Measurements from ENCODE around the gene ZNF273. TPM values are rescaled to one million over a fixed set of nuclear protein-coding genes. Genes with fewer than 3 reads are reported as not detected.

ZNF273 gene
- total RNA-seq, 1 experiment from 2014 or later = 7.6 TPM

DNA sequence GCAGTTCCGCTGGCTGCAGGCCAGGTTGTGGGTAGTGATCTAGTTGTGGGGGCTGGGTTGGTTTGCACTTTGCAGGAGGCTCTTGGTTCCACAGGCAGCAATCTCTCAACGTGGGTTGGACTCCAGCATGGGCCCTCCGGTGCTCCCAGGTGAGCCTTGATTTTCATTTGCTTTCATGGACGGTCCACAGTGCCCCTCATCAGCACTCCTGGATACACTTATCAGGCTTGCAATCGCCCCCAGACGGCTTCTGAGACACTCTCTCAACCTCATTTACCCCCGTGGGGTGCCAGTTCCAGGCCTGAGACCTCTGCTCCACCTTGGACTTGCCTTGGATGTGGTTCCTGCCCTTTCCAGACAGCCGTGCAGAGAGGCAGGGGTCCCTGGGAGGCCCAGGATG, 31.3 kb upstream of the ZNF273 start:
- Histone ChIP-seq H3K9ac (ENCODE audit: low read length) (no peak overlapping the region), H3K9me3 (ENCODE audit: low read length) (no peaks in the 10 kb centered on the region), H3K4me2 (ENCODE audit: low read length) (no peak overlapping the region), H3K9me2 (replicated peaks; ENCODE audit: low read length) (no peaks in the 10 kb centered on the region), H3K4me1 (ENCODE audit: insufficient read depth, low read length) (no peaks in the 10 kb centered on the region), H2AFZ (ENCODE audit: low read length) (no peak overlapping the region), H3K36me3 (ENCODE audit: low read depth, low read length) (no peaks in the 10 kb centered on the region), H3K27ac (ENCODE audit: low read length) (no peak overlapping the region), H3K79me2 (ENCODE audit: low read length) (no peaks in the 10 kb centered on the region), H3K4me3 (ENCODE audit: low read length) (no peak overlapping the region), H3F3A (ENCODE audit: low read length, unreplicated experiment) (no peaks in the 10 kb centered on the region), H4K20me1 (ENCODE audit: low read length) (no peaks in the 10 kb centered on the region), H3K27me3 (ENCODE audit: low read length) (no peaks in the 10 kb centered on the region)
- CTCF ChIA-PET = no interaction called here
- ATAC-seq = no peak
- TF ChIP-seq, protein P1, sequence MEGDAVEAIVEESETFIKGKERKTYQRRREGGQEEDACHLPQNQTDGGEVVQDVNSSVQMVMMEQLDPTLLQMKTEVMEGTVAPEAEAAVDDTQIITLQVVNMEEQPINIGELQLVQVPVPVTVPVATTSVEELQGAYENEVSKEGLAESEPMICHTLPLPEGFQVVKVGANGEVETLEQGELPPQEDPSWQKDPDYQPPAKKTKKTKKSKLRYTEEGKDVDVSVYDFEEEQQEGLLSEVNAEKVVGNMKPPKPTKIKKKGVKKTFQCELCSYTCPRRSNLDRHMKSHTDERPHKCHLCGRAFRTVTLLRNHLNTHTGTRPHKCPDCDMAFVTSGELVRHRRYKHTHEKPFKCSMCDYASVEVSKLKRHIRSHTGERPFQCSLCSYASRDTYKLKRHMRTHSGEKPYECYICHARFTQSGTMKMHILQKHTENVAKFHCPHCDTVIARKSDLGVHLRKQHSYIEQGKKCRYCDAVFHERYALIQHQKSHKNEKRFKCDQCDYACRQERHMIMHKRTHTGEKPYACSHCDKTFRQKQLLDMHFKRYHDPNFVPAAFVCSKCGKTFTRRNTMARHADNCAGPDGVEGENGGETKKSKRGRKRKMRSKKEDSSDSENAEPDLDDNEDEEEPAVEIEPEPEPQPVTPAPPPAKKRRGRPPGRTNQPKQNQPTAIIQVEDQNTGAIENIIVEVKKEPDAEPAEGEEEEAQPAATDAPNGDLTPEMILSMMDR (conservative IDR thresholded peaks at IDR 0.05; ENCODE audit: low read depth, low read length) = no peak
- TF ChIP-seq EZH2 (IDR thresholded peaks at IDR 0.05; ENCODE audit: low read length, unreplicated experiment) (no peak), EZH2phosphoT487 (IDR thresholded peaks at IDR 0.05; ENCODE audit: borderline replicate concordance, low read length) (no peak)
- no peak for DNase-seq
- POLR2A ChIA-PET (ENCODE audit: unreplicated experiment) = no interaction called here
- intact Hi-C loops (cut with micrococcal nuclease) = no loop called here
- no TSS peak for BruUV-seq (replicated peaks)

DNA sequence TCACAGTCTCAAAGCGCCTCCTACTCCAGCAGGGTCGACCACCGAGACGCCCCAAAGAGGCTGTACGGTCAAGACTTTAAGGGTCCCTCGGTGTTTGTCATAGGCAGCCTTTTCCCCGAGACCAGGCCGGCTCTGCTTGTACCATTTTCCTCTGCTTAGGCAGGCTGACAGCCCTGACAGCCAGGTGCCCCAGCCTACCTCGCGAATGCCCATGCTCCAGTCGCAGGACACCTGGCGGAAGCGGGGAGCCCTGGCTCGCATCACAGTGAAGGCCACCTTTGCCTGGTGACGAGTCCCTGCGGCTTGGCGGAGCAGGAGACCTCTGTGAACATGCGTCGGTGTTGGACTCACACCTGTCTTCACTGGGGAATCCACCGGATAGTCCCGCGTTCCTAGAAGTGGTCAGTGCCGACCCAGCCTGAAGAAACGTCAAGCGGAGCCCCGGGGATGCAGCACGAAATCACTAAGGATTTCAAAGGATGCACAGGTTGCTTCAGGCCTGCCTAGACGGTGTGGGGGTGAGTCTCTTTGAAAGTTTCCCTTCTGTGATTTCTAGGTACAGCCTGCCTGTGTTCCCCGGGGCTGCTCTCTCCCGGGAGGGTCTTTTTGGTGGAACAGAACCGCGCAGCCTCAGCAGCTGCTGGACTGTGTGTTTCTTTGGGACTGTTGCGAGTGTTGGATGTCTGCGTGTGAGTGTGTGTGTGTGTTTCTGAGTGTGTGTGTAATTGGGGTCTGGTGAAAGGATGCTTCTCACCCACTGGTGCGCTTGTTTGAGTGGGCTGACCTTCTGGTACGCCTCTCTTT, 30.5 kb upstream of the ZNF273 start:
- ChIA-PET POLR2A (ENCODE audit: unreplicated experiment) (no interaction called here), CTCF (no interaction called here)
- no TSS peak for BruUV-seq (replicated peaks)

DNA sequence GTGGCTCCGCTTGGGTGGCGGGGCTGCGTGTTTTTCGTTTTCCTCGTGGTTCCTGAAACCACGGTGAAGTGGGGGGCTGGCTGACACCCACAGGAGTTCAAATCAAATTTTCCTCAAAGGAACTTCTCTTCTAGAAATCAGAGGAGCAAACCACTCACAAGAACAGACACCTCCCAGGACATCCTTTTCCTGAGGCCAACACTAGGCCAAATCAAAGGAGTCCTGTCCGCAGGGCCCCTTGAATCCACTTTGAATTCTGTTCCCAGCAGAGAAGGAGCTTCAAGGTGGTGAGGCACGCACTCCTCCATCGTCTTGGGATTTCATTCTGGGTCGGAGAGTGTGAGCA, 29.9 kb upstream of the ZNF273 start:
- Histone ChIP-seq H3K79me2 (ENCODE audit: low read length) (no peaks in the 10 kb centered on the region), H3K4me2 (ENCODE audit: low read length) (no peak overlapping the region), H3K27me3 (ENCODE audit: low read length) (no peaks in the 10 kb centered on the region), H3K27ac (ENCODE audit: low read length) (no peak overlapping the region), H2AFZ (ENCODE audit: low read length) (no peak overlapping the region), H3K9ac (ENCODE audit: low read length) (no peak overlapping the region), H3K36me3 (ENCODE audit: low read depth, low read length) (no peaks in the 10 kb centered on the region), H4K20me1 (ENCODE audit: low read length) (no peaks in the 10 kb centered on the region), H3F3A (ENCODE audit: low read length, unreplicated experiment) (no peaks in the 10 kb centered on the region), H3K4me1 (ENCODE audit: insufficient read depth, low read length) (no peaks in the 10 kb centered on the region), H3K9me3 (ENCODE audit: low read length) (no peaks in the 10 kb centered on the region), H3K4me3 (ENCODE audit: low read length) (no peak overlapping the region), H3K9me2 (replicated peaks; ENCODE audit: low read length) (no peaks in the 10 kb centered on the region)
- DNase-seq (no peak), ATAC-seq (no peak)
- intact Hi-C loops (cut with micrococcal nuclease) = no loop called here
- ChIA-PET CTCF (no interaction called here), POLR2A (ENCODE audit: unreplicated experiment) (no interaction called here)
- TF ChIP-seq EZH2 (IDR thresholded peaks at IDR 0.05; ENCODE audit: low read length, unreplicated experiment) = no peak
- TF ChIP-seq, protein P1 (conservative IDR thresholded peaks at IDR 0.05; ENCODE audit: low read depth, low read length) = no peak
- TF ChIP-seq EZH2phosphoT487 (IDR thresholded peaks at IDR 0.05; ENCODE audit: borderline replicate concordance, low read length) = no peak
- BruUV-seq (replicated peaks) = no TSS peak

More for the DNA sequence above, 30.5 kb upstream of the ZNF273 start:
- DNase-seq = no peak
- H3K4me1 ChIP-seq (ENCODE audit: insufficient read depth, low read length) = no peaks in the 10 kb centered on the region
- no peaks in the 10 kb centered on the region for H3K9me2 ChIP-seq (replicated peaks; ENCODE audit: low read length)
- H3K79me2 ChIP-seq (ENCODE audit: low read length) = no peaks in the 10 kb centered on the region
- H3K9ac ChIP-seq (ENCODE audit: low read length) = no peak overlapping the region
- TF ChIP-seq, protein P1 (conservative IDR thresholded peaks at IDR 0.05; ENCODE audit: low read depth, low read length) = no peak
- no peak for TF ChIP-seq EZH2 (IDR thresholded peaks at IDR 0.05; ENCODE audit: low read length, unreplicated experiment)
- no peak for TF ChIP-seq EZH2phosphoT487 (IDR thresholded peaks at IDR 0.05; ENCODE audit: borderline replicate concordance, low read length)
- H4K20me1 ChIP-seq (ENCODE audit: low read length) = no peaks in the 10 kb centered on the region
- H3K27me3 ChIP-seq (ENCODE audit: low read length) = no peaks in the 10 kb centered on the region
- H2AFZ ChIP-seq (ENCODE audit: low read length) = no peak overlapping the region
- intact Hi-C loops (cut with micrococcal nuclease) = no loop called here
- no peaks in the 10 kb centered on the region for H3F3A ChIP-seq (ENCODE audit: low read length, unreplicated experiment)
- H3K4me3 ChIP-seq (ENCODE audit: low read length) = no peak overlapping the region
- no peak overlapping the region for H3K27ac ChIP-seq (ENCODE audit: low read length)
- no peaks in the 10 kb centered on the region for H3K9me3 ChIP-seq (ENCODE audit: low read length)
- no peak overlapping the region for H3K4me2 ChIP-seq (ENCODE audit: low read length)
- no peak for ATAC-seq
- H3K36me3 ChIP-seq (ENCODE audit: low read depth, low read length) = no peaks in the 10 kb centered on the region

Measured in PC-3 (cell line).